Lower lobe of right lung (tissue), 2 donors: ENCODE results near the gene RSPH9. TPM values are rescaled to one million over a fixed set of nuclear protein-coding genes. Genes with fewer than 3 reads are reported as not detected.

Experiments used
- ATAC-seq, 2 donors: fragments of 200-7000 bp; cut with Tn5 transposase; one replicate each; pipeline ENCODE4 v1.9.1; 2020 to 2022; ENCODE audit warnings: mild to moderate bottlenecking in 2 of 2, moderate library complexity in 2 of 2
- DNase-seq: peaks from one replicate; pipeline ENCODE4 v3.0.0-alpha.2; 2020
- H3K27ac ChIP-seq: fragments of 200-600 bp; one replicate; pipeline ENCODE4 v1.8.0; 2022
- H3K27me3 ChIP-seq: fragments of 200-600 bp; one replicate; pipeline ENCODE4 v1.8.0; 2022; ENCODE audit warnings: low read depth
- H3K36me3 ChIP-seq: fragments of 200-600 bp; one replicate; pipeline ENCODE4 v1.8.0; 2022; ENCODE audit warnings: mild to moderate bottlenecking
- H3K4me1 ChIP-seq: fragments of 200-600 bp; one replicate; pipeline ENCODE4 v1.8.0; 2022
- H3K4me3 ChIP-seq: fragments of 200-600 bp; one replicate; pipeline ENCODE4 v1.8.0; 2022; ENCODE audit warnings: mild to moderate bottlenecking
- H3K9me3 ChIP-seq: fragments of 200-600 bp; one replicate; pipeline ENCODE4 v1.8.0; 2022
- intact Hi-C: fragments of 100-400 bp; cut with DNase I; formaldehyde crosslinking; loops from one replicate; pipeline ENCODE4 v1.11.0; 2022
- total RNA-seq: library from RNA; stranded (reverse); fragmentation: NEBNext Ultra II Directional; extraction: Animal tissue kit (Norgen Biotek cat#: 25700); gene quantifications from one replicate; pipeline ENCODE4 v1.2.1, GENCODE V29; 2021
- TF ChIP-seq, protein P1 (sequence below): fragments of 200-600 bp; IDR thresholded peaks from one replicate; pipeline ENCODE4 v1.8.0; 2022; ENCODE audit warnings: antibody characterized with exemption, mild to moderate bottlenecking
- donor health status: DM: no; HTN: yes; CAD: no; lungs with severe emphysema.

Gene RSPH9
- total RNA-seq, 1 donor from 2014 or later, result 2.6 TPM

DNA sequence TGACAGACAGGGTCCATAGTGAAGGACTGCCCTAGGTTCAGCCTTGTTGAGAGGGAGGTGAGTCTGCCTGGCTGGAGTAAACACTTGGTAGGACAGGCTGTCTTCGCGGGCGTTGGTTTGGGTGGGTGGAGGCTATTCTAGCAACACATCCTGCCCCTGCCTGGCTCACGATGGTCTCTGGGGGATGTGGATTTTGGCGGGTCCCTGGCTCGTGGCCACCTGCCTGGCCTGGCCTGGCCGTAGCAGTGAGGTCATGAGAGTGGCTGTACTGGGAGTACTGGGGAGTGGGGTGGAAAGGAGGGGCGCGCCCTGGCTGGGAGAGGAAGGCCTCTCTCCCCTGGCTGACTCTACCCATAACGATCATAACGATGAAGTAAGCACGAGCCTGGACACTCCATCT is 73.0 kb downstream of the RSPH9 start:
- TF ChIP-seq, protein P1, sequence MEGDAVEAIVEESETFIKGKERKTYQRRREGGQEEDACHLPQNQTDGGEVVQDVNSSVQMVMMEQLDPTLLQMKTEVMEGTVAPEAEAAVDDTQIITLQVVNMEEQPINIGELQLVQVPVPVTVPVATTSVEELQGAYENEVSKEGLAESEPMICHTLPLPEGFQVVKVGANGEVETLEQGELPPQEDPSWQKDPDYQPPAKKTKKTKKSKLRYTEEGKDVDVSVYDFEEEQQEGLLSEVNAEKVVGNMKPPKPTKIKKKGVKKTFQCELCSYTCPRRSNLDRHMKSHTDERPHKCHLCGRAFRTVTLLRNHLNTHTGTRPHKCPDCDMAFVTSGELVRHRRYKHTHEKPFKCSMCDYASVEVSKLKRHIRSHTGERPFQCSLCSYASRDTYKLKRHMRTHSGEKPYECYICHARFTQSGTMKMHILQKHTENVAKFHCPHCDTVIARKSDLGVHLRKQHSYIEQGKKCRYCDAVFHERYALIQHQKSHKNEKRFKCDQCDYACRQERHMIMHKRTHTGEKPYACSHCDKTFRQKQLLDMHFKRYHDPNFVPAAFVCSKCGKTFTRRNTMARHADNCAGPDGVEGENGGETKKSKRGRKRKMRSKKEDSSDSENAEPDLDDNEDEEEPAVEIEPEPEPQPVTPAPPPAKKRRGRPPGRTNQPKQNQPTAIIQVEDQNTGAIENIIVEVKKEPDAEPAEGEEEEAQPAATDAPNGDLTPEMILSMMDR, result no peak
- ATAC-seq (peak; percentile 34 to 60), DNase-seq (no peak)
- no peak overlapping the region for H3K4me3 ChIP-seq
- H3K27ac ChIP-seq, result peak overlapping the region; percentile 51
- no peaks in the 10 kb centered on the region for H3K36me3 ChIP-seq
- H3K9me3 ChIP-seq, result no peaks in the 10 kb centered on the region
- intact Hi-C loops, result no loop called here
- no peaks in the 10 kb centered on the region for H3K27me3 ChIP-seq
- peaks cover 25% of the 10 kb centered on the region for H3K4me1 ChIP-seq

DNA sequence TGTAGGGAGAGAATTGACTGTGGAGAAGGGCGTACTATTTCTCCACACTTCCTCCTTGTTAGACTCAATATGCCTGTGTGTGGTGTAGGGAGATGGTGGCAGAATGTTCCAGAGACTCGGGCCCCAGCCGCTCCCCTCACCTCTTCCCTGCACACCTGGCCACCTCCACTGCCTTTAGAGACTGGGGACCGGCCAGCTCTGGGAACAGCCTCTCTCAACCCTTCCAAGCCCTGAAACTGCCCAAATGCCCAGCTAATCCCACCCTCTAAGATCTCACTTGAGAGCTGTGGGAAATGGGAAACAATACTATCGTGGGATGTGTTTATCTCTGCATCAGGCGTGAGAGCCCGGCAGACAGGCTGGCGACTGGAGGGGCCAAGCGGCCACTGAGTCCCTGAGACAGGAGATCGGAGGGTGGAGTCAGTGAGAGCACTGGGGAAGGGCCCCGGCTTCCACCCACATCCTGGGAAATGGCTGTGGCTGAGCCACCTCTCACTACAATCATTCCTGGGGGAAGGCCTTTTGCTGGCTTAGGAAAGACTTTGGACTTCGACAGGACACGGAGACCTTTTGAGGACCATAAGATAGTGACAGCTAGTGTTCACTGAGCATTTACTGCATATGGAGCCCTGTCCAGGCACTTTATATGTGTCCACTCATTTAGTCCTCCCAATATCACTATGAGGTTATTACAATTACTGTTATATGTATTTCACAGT is 73.7 kb downstream of the RSPH9 start:
- Histone ChIP-seq H3K36me3 (no peaks in the 10 kb centered on the region), H3K9me3 (no peaks in the 10 kb centered on the region), H3K27ac (peak overlapping the region; percentile 51), H3K4me1 (peaks cover 28% of the 10 kb centered on the region), H3K4me3 (no peak overlapping the region), H3K27me3 (no peaks in the 10 kb centered on the region)
- no peak for DNase-seq
- TF ChIP-seq, protein P1, result no peak
- intact Hi-C loops, result no loop called here
- ATAC-seq, result no peak

DNA sequence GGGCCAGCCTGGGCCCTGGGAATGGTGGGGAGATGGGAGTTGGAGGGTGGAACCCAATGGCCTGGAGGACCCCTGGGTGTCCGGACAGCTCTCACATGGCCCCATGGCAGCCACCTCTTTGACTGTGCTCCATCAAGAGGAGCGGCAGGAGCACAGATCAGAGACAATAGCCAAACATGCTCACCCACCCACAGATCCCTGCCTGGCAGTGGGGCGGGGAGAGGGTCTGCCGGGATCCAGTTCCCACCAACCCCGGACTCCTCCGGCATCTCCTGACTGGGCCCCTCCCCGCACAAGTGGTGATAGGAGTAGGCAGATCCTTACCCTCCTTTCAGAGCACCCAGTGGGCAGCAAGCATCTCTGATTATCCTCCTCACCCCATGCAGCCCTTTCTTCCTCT is 74.7 kb downstream of the RSPH9 start:
- DNase-seq, result no peak
- intact Hi-C loops, result no loop called here

DNA sequence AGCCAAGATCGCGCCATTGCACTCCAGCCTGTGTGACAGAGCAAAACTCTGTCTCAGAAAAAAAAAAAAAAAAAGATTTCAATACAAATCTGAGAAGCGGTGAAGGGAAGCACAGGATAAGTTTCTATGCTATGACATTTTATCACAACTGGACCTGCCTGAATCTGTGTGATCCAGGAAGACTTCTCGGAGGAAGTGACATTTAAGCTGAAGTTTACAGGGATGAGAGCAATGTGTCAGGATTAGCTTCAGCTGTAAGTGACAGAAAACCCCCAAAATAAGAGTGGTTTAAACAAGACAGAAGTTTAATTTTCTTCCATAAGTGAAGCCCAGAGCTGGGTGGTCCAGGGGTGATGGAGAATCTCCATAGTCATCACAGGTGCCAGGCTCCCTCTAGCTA is 76.2 kb downstream of the RSPH9 start:
- ATAC-seq, result no peak
- Histone ChIP-seq H3K4me3 (no peak overlapping the region), H3K27ac (no peak overlapping the region), H3K36me3 (no peaks in the 10 kb centered on the region), H3K27me3 (no peaks in the 10 kb centered on the region), H3K4me1 (peaks cover 39% of the 10 kb centered on the region), H3K9me3 (no peaks in the 10 kb centered on the region)
- no peak for DNase-seq
- TF ChIP-seq, protein P1, result no peak
- intact Hi-C loops, result no loop called here

More for the DNA sequence above, 74.7 kb downstream of the RSPH9 start:
- Histone ChIP-seq H3K4me3 (no peak overlapping the region), H3K27ac (peak overlapping the region; percentile 18), H3K27me3 (no peaks in the 10 kb centered on the region), H3K4me1 (peaks cover 37% of the 10 kb centered on the region), H3K9me3 (no peaks in the 10 kb centered on the region), H3K36me3 (no peaks in the 10 kb centered on the region)
- TF ChIP-seq, protein P1, result no peak
- no peak for ATAC-seq

Other genes with a start within 250 kb of the RSPH9 start
- gene ABCC10, start 217.5 kb upstream of the RSPH9 start, total RNA-seq, result 34.4 TPM
- gene DLK2, start 189.5 kb upstream of the RSPH9 start, total RNA-seq, result 0.53 TPM
- gene TJAP1, start 167.5 kb upstream of the RSPH9 start, total RNA-seq, result 34.3 TPM
- 1.6 TPM for gene LRRC73, start 134.7 kb upstream of the RSPH9 start, total RNA-seq
- 103 TPM for gene YIPF3, start 128.1 kb upstream of the RSPH9 start, total RNA-seq
- 26.1 TPM for gene POLR1C, start 127.9 kb upstream of the RSPH9 start, total RNA-seq
- gene XPO5, start 69.0 kb upstream of the RSPH9 start, total RNA-seq, result 29.9 TPM
- gene POLH, start 68.9 kb upstream of the RSPH9 start, total RNA-seq, result 19.6 TPM
- gene GTPBP2, start 15.8 kb upstream of the RSPH9 start, total RNA-seq, result 90.9 TPM
- 19.2 TPM for gene MAD2L1BP, start 9.2 kb upstream of the RSPH9 start, total RNA-seq
- 30.2 TPM for gene MRPS18A, start 42.8 kb downstream of the RSPH9 start, total RNA-seq
- gene VEGFA, start 125.2 kb downstream of the RSPH9 start, total RNA-seq, result 196 TPM